Glutamatergic neuron (in vitro differentiated cells): ENCODE measurements around the gene ING4. TPM values are rescaled to one million over a fixed set of nuclear protein-coding genes. Genes with fewer than 3 reads are reported as not detected.

Source experiments
- DNase-seq: peaks from one replicate; pipeline ENCODE4 v3.0.0; 2022
- H3K27ac Mint-ChIP-seq: one replicate; pipeline ENCODE4 v1.8.0; 2020; ENCODE audit warnings: mild to moderate bottlenecking, mixed read lengths, inconsistent platforms; ENCODE audit not compliant: unreplicated experiment
- H3K27me3 Mint-ChIP-seq: one replicate; pipeline ENCODE4 v1.8.0; 2020; ENCODE audit warnings: mild to moderate bottlenecking, moderate library complexity, mixed read lengths, inconsistent platforms; ENCODE audit not compliant: unreplicated experiment
- H3K36me3 Mint-ChIP-seq: one replicate; pipeline ENCODE4 v1.8.0; 2020; ENCODE audit warnings: mild to moderate bottlenecking, mixed read lengths, inconsistent platforms; ENCODE audit not compliant: unreplicated experiment
- H3K4me1 Mint-ChIP-seq: one replicate; pipeline ENCODE4 v1.8.0; 2020; ENCODE audit warnings: mild to moderate bottlenecking, low read depth, mixed read lengths, inconsistent platforms; ENCODE audit not compliant: unreplicated experiment
- H3K4me3 Mint-ChIP-seq: one replicate; pipeline ENCODE4 v1.8.0; 2020; ENCODE audit warnings: mild to moderate bottlenecking, mixed read lengths, inconsistent platforms; ENCODE audit not compliant: unreplicated experiment
- H3K9me3 Mint-ChIP-seq: one replicate; pipeline ENCODE4 v1.8.0; 2020; ENCODE audit warnings: mild to moderate bottlenecking, moderate library complexity, mixed read lengths, inconsistent platforms; ENCODE audit not compliant: unreplicated experiment
- CTCF ChIP-seq: fragments of 200-600 bp; sonication (generic); IDR thresholded peaks from one replicate; pipeline ENCODE4 v1.5.0; 2021; ENCODE audit not compliant: partially characterized antibody, unreplicated experiment
- total RNA-seq: library from RNA; stranded (reverse); fragmentation: NEBNext Ultra II Directional; extraction: Animal tissue kit (Norgen Biotek cat#: 25700); gene quantifications from one replicate; pipeline ENCODE4 v1.2.1, GENCODE V29; 2021; ENCODE audit not compliant: unreplicated experiment

Gene ING4
- total RNA-seq, 1 donor from 2014 or later: 76.9 TPM

- H3K27ac Mint-ChIP-seq: no peak overlapping the region
- H3K27me3 Mint-ChIP-seq: peaks cover 25% of the 10 kb centered on the region
- no peak overlapping the region for H3K4me3 Mint-ChIP-seq
- peaks cover 16% of the 10 kb centered on the region for H3K4me1 Mint-ChIP-seq
- no peak for TF ChIP-seq CTCF
- peaks cover 24% of the 10 kb centered on the region for H3K9me3 Mint-ChIP-seq
- no peak for DNase-seq
- peaks cover 8% of the 10 kb centered on the region for H3K36me3 Mint-ChIP-seq
Measured at GRCh38 chr12:6693832-6694355, 31.0 kb upstream of the ING4 start.

GRCh38 chr12:6692888-6693287 lies 30.0 kb upstream of the ING4 start:
- H3K27ac Mint-ChIP-seq: no peak overlapping the region
- peak overlapping the region; percentile 44 for H3K4me3 Mint-ChIP-seq
- TF ChIP-seq CTCF: no peak

GRCh38 chr12:6691473-6691872 lies 28.6 kb upstream of the ING4 start:
- peaks cover 22% of the 10 kb centered on the region for H3K4me1 Mint-ChIP-seq
- no peak for DNase-seq
- peaks cover 20% of the 10 kb centered on the region for H3K27me3 Mint-ChIP-seq
- peaks cover 8% of the 10 kb centered on the region for H3K36me3 Mint-ChIP-seq
- H3K27ac Mint-ChIP-seq: no peak overlapping the region
- no peak for TF ChIP-seq CTCF
- H3K9me3 Mint-ChIP-seq: peaks cover 16% of the 10 kb centered on the region
- H3K4me3 Mint-ChIP-seq: no peak overlapping the region

More at GRCh38 chr12:6692888-6693287, 30.0 kb upstream of the ING4 start:
- Mint-ChIP-seq H3K27me3 (peaks cover 20% of the 10 kb centered on the region), H3K9me3 (peaks cover 20% of the 10 kb centered on the region), H3K36me3 (peaks cover 8% of the 10 kb centered on the region), H3K4me1 (peaks cover 11% of the 10 kb centered on the region)
- DNase-seq: no peak

- peak; percentile 91 for DNase-seq
- peak within 1 kb of the TSS; percentile 96 for H3K27ac Mint-ChIP-seq
- H3K36me3 Mint-ChIP-seq: peaks cover 8% of the 10 kb centered on the region
- peak; percentile 43 for TF ChIP-seq CTCF
- peaks cover 13% of the 10 kb centered on the region for H3K9me3 Mint-ChIP-seq
- H3K4me1 Mint-ChIP-seq: peaks cover 26% of the 10 kb centered on the region
- H3K4me3 Mint-ChIP-seq: peak within 1 kb of the TSS; percentile 94
- peaks cover 20% of the 10 kb centered on the region for H3K27me3 Mint-ChIP-seq
Measured at GRCh38 chr12:6688999-6689882, 26.3 kb upstream of the ING4 start, which contains the start of gene ZNF384. TSS of gene ZNF384 (minus strand) at chr12:6689375. CDS start at chr12:6679520, 9,855 bp downstream.

GRCh38 chr12:6688543-6688998 lies 25.7 kb upstream of the ING4 start:
- no peak for TF ChIP-seq CTCF
- Mint-ChIP-seq H3K36me3 (peaks cover 8% of the 10 kb centered on the region), H3K4me3 (peak overlapping the region; percentile 94), H3K4me1 (peaks cover 26% of the 10 kb centered on the region), H3K27me3 (peaks cover 16% of the 10 kb centered on the region), H3K27ac (peak overlapping the region; percentile 96), H3K9me3 (peaks cover 12% of the 10 kb centered on the region)
- no peak for DNase-seq
